IPS DF 6.9 (cell line): ENCODE data around the gene FCGR3A.
"Not testable (repeated sequence)": the region's sequence is repeated elsewhere in the genome, so short reads cannot be mapped to it uniquely, and the experiment has no call there.

Source experiments
- DNase-seq: peaks from one replicate; pipeline ENCODE4 v3.0.0-alpha.2; 2013; ENCODE audit warnings: low read depth, low spot score
- H3K27ac ChIP-seq: one replicate; pipeline ENCODE4 v1.5.1; 2013; ENCODE audit warnings: low read length, control low read depth
- H3K27me3 ChIP-seq: 2 replicates; pipeline ENCODE4 v1.6.1; 2013; ENCODE audit warnings: mild to moderate bottlenecking, low read length; ENCODE audit not compliant: control insufficient read depth, insufficient read depth
- H3K36me3 ChIP-seq: 2 replicates; pipeline ENCODE4 v1.6.1; 2013; ENCODE audit warnings: low read length; ENCODE audit not compliant: control insufficient read depth, insufficient read depth
- H3K4me1 ChIP-seq: 2 replicates; pipeline ENCODE4 v1.6.1; 2013; ENCODE audit warnings: low read length; ENCODE audit not compliant: control insufficient read depth, insufficient read depth
- H3K4me3 ChIP-seq: 2 replicates; pipeline ENCODE4 v1.5.1; 2013; ENCODE audit warnings: mild to moderate bottlenecking, low read length
- H3K9me3 ChIP-seq: 2 replicates; pipeline ENCODE4 v1.6.1; 2013; ENCODE audit warnings: low read length, inconsistent platforms; ENCODE audit not compliant: control insufficient read depth, insufficient read depth
- WGBS: extraction: QIAGEN DNeasy Blood & Tissue Kit; methylation state at CpG from one replicate; pipeline ENCODE4 v1.1.7; 2013; ENCODE audit warnings: mixed read lengths, missing lambda C conversion rate; ENCODE audit not compliant: insufficient read length, insufficient coverage; 5-methylcytosine and 5-hydroxymethylcytosine counted together

FCGR3A gene

GRCh38 chr1:161556143-161556542 lies 6.5 kb upstream of the FCGR3A start:
- WGBS = no CpG with 5 or more reads among the region's 3 CpGs
- not testable (repeated sequence) for H3K27me3 ChIP-seq

GRCh38 chr1:161554815-161555417 lies 5.3 kb upstream of the FCGR3A start:
- H3K27ac ChIP-seq, H3K36me3 ChIP-seq, DNase-seq, H3K9me3 ChIP-seq, H3K27me3 ChIP-seq, H3K4me3 ChIP-seq, H3K4me1 ChIP-seq: not testable (repeated sequence)
- no CpG with 5 or more reads among the region's 1 CpG for WGBS

More at GRCh38 chr1:161556143-161556542, 6.5 kb upstream of the FCGR3A start:
- not testable (repeated sequence) for H3K9me3 ChIP-seq, H3K4me3 ChIP-seq, DNase-seq, H3K27ac ChIP-seq, H3K4me1 ChIP-seq, H3K36me3 ChIP-seq

GRCh38 chr1:161554340-161554739 lies 4.7 kb upstream of the FCGR3A start:
- not testable (repeated sequence) for DNase-seq
- no CpG with 5 or more reads among the region's 3 CpGs for WGBS

GRCh38 chr1:161553631-161554030 lies 4.0 kb upstream of the FCGR3A start:
- no CpG with 5 or more reads among the region's 2 CpGs for WGBS
- not testable (repeated sequence) for DNase-seq, H3K36me3 ChIP-seq, H3K9me3 ChIP-seq, H3K27me3 ChIP-seq, H3K27ac ChIP-seq, H3K4me3 ChIP-seq, H3K4me1 ChIP-seq

More at GRCh38 chr1:161554340-161554739, 4.7 kb upstream of the FCGR3A start:
- not testable (repeated sequence) for H3K27ac ChIP-seq, H3K9me3 ChIP-seq, H3K27me3 ChIP-seq, H3K4me1 ChIP-seq, H3K4me3 ChIP-seq, H3K36me3 ChIP-seq

- not testable (repeated sequence) for H3K4me3 ChIP-seq, H3K27me3 ChIP-seq, H3K4me1 ChIP-seq, H3K27ac ChIP-seq, DNase-seq, H3K9me3 ChIP-seq, H3K36me3 ChIP-seq
- WGBS = no CpG with 5 or more reads among the region's 5 CpGs
Observed at GRCh38 chr1:161550942-161551341, 1.3 kb upstream of the FCGR3A start.

- H3K4me1 ChIP-seq, DNase-seq, H3K36me3 ChIP-seq, H3K4me3 ChIP-seq, H3K9me3 ChIP-seq, H3K27ac ChIP-seq, H3K27me3 ChIP-seq: not testable (repeated sequence)
- no CpG with 5 or more reads among the region's 2 CpGs for WGBS
Observed at GRCh38 chr1:161548749-161549406, 740 bp downstream of the FCGR3A start.

GRCh38 chr1:161547995-161548741 lies 1.4 kb downstream of the FCGR3A start:
- not testable (repeated sequence) for H3K27me3 ChIP-seq, H3K27ac ChIP-seq, H3K36me3 ChIP-seq, H3K9me3 ChIP-seq, H3K4me3 ChIP-seq, H3K4me1 ChIP-seq, DNase-seq
- no CpG with 5 or more reads among the region's 8 CpGs for WGBS

GRCh38 chr1:161545005-161545731 lies 4.5 kb downstream of the FCGR3A start:
- H3K9me3 ChIP-seq, DNase-seq, H3K4me3 ChIP-seq, H3K27ac ChIP-seq, H3K4me1 ChIP-seq, H3K27me3 ChIP-seq, H3K36me3 ChIP-seq: not testable (repeated sequence)
- WGBS = no CpG with 5 or more reads among the region's 11 CpGs

GRCh38 chr1:161543125-161543524 lies 6.5 kb downstream of the FCGR3A start:
- H3K9me3 ChIP-seq, H3K4me1 ChIP-seq, H3K36me3 ChIP-seq, DNase-seq, H3K27me3 ChIP-seq, H3K27ac ChIP-seq, H3K4me3 ChIP-seq: not testable (repeated sequence)
- no CpG with 5 or more reads among the region's 1 CpG for WGBS

- H3K36me3 ChIP-seq, H3K9me3 ChIP-seq, H3K27ac ChIP-seq, H3K27me3 ChIP-seq, H3K4me3 ChIP-seq, H3K4me1 ChIP-seq, DNase-seq: not testable (repeated sequence)
- WGBS = no CpG with 5 or more reads among the region's 5 CpGs
Observed at GRCh38 chr1:161542091-161542559, 7.5 kb downstream of the FCGR3A start.
